Lung (tissue), 12 donors: ENCODE measurements around the gene LTBP2. TPM values are rescaled to one million over a fixed set of nuclear protein-coding genes. Genes with fewer than 3 reads are reported as not detected.
A peak's percentile ranks its signal among the peaks of the same experiment; 100 is the strongest.

Source experiments
- ATAC-seq: fragments of 200-7000 bp; cut with Tn5 transposase; one replicate; pipeline ENCODE4 v1.9.1; 2020; ENCODE audit warnings: moderate number of reproducible peaks; ENCODE audit not compliant: insufficient read depth, low FRiP score
- DNase-seq, 3 donors: peaks; one replicate each; pipeline ENCODE4 v3.0.0-alpha.2; 2013 to 2017
- H3K27ac ChIP-seq, 2 donors: one replicate each; pipeline ENCODE4 v1.5.1; 2013; ENCODE audit warnings: mild to moderate bottlenecking in 2 of 2, moderate library complexity in 2 of 2, control low read depth in 1 of 2, inconsistent platforms in 1 of 2, low read depth in 1 of 2, low read length in 1 of 2
- H3K27me3 ChIP-seq, 3 donors: one replicate each; pipeline ENCODE4 v1.5.1; 2013; ENCODE audit warnings: low read length in 2 of 3; ENCODE audit not compliant: control insufficient read depth in 3 of 3, insufficient read depth in 3 of 3
- H3K36me3 ChIP-seq, 4 donors: one replicate each; pipeline ENCODE4 v1.5.1; 2013; ENCODE audit warnings: low read length in 4 of 4, mild to moderate bottlenecking in 1 of 4, moderate library complexity in 1 of 4; ENCODE audit not compliant: control insufficient read depth in 4 of 4, insufficient read depth in 4 of 4
- H3K4me1 ChIP-seq, 5 donors: one replicate each; pipeline ENCODE4 v1.5.1; 2013; ENCODE audit warnings: low read length in 5 of 5, mild to moderate bottlenecking in 2 of 5, moderate library complexity in 1 of 5; ENCODE audit not compliant: control insufficient read depth in 5 of 5, insufficient read depth in 5 of 5
- H3K4me3 ChIP-seq: one replicate; pipeline ENCODE4 v1.5.1; 2013; ENCODE audit warnings: mild to moderate bottlenecking, control low read depth, moderate library complexity
- H3K9ac ChIP-seq, 2 donors: one replicate each; pipeline ENCODE4 v1.5.1; 2013; ENCODE audit warnings: low read length in 2 of 2, control low read depth in 1 of 2; ENCODE audit not compliant: insufficient read depth in 1 of 2
- H3K9me3 ChIP-seq, 4 donors: one replicate each; pipeline ENCODE4 v1.5.1; 2013; ENCODE audit warnings: low read length in 3 of 4, mild to moderate bottlenecking in 1 of 4, moderate library complexity in 1 of 4; ENCODE audit not compliant: control insufficient read depth in 4 of 4, insufficient read depth in 3 of 4
- WGBS, 2 donors: extraction: QIAGEN DNeasy Blood & Tissue Kit; methylation state at CpG; one replicate each; pipeline ENCODE4 v1.1.7; 2013; 5-methylcytosine and 5-hydroxymethylcytosine counted together
- polyA plus RNA-seq, 2 donors: library from polyadenylated mRNA; stranded (reverse); fragments of 200-250 nt; gene quantifications; one replicate each; pipeline ENCODE4 v1.2.1, GENCODE V29; 2013
- total RNA-seq, 2 donors: library from RNA; depleted of rRNA in 1 of 2; stranded (reverse); fragments of >200 nt in 1 of 2; gene quantifications; one replicate each; pipeline ENCODE4 v1.2.1, GENCODE V29; 2014 to 2021
- TF ChIP-seq, protein P1 (sequence below): IDR thresholded peaks from 2 replicates; pipeline ENCODE4 v1.5.1; 2012; ENCODE audit warnings: mild to moderate bottlenecking; ENCODE audit errors: control extremely low read depth, extremely low read depth
- donor health status: control.
- donor health status: control.
- donor health status: Bipolar disorder and iron deficiency.
- donor health status: healthy.
- donor health status: DM: yes; HTN: yes; CAD: no.

Gene LTBP2
- total and polyA plus RNA-seq, 4 donors: 13.2 to 78.4 (median 25.8) TPM

DNA sequence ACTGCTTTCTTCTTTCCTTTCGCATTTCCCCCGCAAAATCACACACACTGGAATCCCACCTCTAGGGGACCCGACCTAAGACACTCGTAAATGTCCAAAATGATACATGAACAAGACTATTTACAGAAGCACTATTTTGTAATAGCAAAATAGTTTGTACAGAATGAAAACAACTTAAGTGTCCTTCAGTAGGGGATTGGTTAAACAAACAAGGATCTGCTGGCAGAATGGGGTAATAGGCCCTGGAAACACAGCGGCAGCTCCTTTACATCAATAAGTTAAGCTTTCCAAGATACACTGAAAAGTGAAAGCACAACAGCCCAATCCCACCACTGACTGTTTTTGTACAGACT, 48.8 kb downstream of the LTBP2 start:
- DNase-seq: peak in 2 of 3 donors; percentile 64 to 86
- peaks cover 0 to 24% (median 13%) of the 10 kb centered on the region in 5 donors for H3K4me1 ChIP-seq
- WGBS, 2 donors: 57 to 86% methylated on average over 5 of the region's 5 CpGs
- H3K9me3 ChIP-seq: no peaks in the 10 kb centered on the region
- H3K4me3 ChIP-seq: no peak overlapping the region
- peak overlapping the region in 1 of 2 donors; percentile 62 for H3K27ac ChIP-seq
- H3K36me3 ChIP-seq: no peaks in the 10 kb centered on the region
- no peaks in the 10 kb centered on the region for H3K27me3 ChIP-seq
- ATAC-seq: peak; percentile 30
- no peak overlapping the region for H3K9ac ChIP-seq
- TF ChIP-seq, protein P1, sequence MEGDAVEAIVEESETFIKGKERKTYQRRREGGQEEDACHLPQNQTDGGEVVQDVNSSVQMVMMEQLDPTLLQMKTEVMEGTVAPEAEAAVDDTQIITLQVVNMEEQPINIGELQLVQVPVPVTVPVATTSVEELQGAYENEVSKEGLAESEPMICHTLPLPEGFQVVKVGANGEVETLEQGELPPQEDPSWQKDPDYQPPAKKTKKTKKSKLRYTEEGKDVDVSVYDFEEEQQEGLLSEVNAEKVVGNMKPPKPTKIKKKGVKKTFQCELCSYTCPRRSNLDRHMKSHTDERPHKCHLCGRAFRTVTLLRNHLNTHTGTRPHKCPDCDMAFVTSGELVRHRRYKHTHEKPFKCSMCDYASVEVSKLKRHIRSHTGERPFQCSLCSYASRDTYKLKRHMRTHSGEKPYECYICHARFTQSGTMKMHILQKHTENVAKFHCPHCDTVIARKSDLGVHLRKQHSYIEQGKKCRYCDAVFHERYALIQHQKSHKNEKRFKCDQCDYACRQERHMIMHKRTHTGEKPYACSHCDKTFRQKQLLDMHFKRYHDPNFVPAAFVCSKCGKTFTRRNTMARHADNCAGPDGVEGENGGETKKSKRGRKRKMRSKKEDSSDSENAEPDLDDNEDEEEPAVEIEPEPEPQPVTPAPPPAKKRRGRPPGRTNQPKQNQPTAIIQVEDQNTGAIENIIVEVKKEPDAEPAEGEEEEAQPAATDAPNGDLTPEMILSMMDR: no peak

DNA sequence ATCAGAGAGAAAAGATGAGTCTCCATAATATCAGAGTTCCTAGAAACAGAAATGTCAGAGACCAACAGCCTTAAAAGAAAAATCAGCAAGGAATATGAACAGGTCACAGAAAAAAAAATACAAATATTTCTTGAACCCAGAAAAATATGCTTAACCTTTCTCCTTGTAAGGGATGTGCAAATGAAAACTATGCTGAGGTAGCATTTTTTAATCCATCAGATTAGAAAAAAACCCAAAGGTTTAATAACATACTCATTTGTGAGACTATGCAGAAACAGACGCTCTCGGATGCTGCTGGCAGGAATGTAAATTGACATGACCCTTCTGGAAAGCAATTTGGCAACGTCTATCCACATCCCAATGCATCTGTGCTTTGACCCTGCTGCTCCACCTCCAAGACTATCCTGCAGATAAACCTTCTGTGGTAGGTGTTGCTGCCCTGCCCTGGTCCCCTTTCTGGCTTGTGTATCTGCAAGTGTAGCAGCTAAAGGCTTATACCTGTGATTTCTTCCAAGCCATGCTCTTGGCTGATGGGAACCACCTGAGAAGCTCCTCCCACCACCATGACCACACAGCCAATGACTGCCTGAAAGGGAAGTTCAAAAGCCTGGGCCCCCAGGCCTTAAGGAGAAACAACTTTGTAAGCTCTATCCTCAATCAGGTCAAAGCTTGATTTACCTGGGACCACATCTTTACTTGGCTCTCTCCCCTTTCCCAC, 49.4 kb downstream of the LTBP2 start:
- peak overlapping the region in 1 of 2 donors; percentile 62 for H3K27ac ChIP-seq
- ATAC-seq: no peak
- DNase-seq: peak in 2 of 3 donors; percentile 39 to 40
- peaks cover 0 to 24% (median 13%) of the 10 kb centered on the region in 5 donors for H3K4me1 ChIP-seq
- H3K4me3 ChIP-seq: no peak overlapping the region
- no peak overlapping the region for H3K9ac ChIP-seq
- no peaks in the 10 kb centered on the region for H3K9me3 ChIP-seq
- no peaks in the 10 kb centered on the region for H3K36me3 ChIP-seq
- H3K27me3 ChIP-seq: no peaks in the 10 kb centered on the region
- TF ChIP-seq, protein P1: no peak
- WGBS, 2 donors: 46 to 73% methylated on average over 3 of the region's 3 CpGs

DNA sequence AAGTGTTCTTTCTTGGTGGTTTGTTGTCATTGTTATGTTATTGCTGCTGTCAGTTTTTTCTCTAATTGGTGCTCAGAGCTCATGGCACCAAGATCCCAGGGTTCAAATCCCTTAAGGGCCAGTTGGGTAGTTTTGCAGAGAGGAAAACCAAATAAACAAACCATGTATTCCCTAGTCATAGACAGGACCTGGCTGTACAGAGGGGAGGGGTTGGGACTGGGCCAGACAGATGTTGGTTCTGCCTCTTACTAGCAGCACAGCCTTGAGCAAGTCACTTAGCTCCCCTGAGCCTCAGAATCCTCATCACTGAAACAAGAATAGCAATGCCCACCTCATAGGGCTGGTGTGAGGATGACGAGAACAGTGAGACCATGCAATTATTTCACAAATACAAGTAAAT, 53.4 kb downstream of the LTBP2 start:
- Histone ChIP-seq H3K9me3 (no peaks in the 10 kb centered on the region), H3K9ac (no peak overlapping the region), H3K4me3 (no peak overlapping the region), H3K27ac (no peak overlapping the region), H3K27me3 (no peaks in the 10 kb centered on the region), H3K4me1 (peaks cover 0 to 15% (median 11%) of the 10 kb centered on the region in 5 donors), H3K36me3 (no peaks in the 10 kb centered on the region)
- DNase-seq (no peak), ATAC-seq (no peak)
- TF ChIP-seq, protein P1: no peak
- 85 to 95% methylated on average over 1 of the region's 1 CpG for WGBS, 2 donors
